GF-D8 (cell line): ENCODE results near the gene SHROOM3.

Experiments
- DNase-seq: peaks from one replicate; lab custom pipeline; 2025; lab: John Stamatoyannopoulos, UW

Gene SHROOM3

DNA sequence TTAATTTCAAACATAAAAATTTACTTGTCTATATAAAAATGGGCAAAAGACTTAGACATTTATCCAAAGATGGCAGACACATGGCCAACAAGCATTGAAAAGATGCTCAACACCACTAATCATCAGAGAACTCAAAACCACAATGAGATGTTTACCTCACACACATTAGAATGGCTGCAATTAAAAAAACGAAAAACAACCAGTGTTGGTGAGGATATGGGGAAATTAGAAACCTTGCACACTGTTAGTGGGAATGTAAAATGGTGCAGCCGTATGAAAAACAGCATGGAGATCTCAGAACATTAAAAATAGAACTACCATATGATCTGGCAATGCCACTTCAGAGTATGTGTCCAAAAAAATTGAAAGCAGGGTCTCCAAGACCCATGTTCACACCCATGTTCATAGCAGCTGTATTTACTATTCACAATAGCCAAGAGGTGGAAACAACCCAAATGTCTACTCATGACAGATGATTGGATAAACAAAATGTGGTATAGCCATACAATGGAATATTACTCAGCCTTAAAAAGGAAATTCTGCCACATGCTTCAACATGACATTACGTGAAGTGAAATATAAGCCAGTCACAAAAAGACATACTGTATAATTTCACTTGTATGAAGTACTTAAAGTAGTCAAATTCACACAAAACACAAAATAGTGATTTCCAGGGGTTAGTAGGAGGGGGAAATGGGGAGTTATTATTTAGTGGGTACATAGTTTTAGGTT is 316.7 kb downstream of the SHROOM3 start:
- no peak for DNase-seq

DNA sequence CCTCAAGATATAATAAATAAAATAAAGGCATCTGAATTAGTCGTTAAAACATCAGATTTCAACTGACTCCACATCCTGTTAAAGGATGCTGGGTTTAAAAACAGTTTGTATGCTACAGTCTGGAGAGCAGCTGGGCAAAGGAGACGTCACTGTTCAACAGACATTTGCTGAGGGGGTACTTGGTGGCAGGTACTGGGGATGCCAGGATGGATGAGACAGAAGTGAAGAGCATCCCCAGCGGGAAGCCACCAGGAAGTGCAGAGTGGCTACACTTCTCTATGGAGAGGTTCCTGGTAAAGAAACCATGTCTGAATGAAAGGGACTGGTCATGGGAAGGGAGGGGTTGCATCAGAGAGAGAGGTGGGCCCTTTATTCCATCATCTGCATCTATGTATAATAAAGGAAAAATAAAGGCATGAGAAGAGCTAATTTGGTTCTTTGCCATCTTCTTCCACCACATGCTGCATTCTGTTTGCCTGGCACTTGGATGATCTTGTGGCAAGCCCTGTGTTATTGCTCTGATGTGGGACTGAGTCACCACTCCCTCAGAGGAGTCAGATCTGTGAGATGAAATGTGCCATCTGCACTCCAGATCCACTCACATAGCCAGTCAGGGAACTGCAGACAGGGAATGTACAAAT is 318.0 kb downstream of the SHROOM3 start:
- DNase-seq, result no peak

DNA sequence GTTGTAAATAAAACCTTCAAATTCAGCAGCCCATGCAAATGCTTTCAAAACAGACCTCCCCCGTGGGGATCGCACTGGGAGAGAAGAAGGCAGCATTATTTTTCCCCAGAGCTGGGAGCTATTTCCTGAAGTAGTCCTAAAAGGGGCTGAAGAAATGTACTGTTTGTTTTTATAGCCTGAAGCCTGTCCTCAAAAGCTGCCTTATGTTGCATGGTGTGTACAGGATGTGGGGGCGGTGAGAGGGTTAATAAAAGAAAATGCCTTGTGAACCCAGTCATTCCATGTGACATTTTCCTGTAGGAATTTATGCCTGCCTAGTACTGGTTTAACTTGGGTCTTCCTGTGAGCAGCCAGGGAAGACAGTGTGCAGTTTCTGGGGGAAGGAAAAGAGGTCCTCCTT is 318.8 kb downstream of the SHROOM3 start:
- no peak for DNase-seq

DNA sequence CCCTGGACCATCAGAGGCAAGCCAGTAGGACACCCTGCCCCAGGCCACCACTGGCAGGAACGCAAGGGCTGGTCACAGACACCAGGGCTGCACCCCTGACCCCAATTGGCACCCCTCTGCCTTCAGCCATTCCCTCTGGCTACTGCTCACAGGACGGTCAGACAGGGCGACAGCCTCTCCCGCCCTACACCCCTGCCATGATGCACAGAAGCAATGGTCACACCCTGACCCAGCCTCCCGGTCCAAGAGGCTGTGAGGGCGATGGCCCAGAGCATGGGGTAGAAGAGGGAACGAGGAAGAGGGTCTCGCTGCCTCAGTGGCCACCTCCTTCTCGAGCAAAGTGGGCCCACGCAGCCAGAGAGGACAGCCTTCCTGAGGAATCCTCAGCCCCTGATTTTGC is 319.4 kb downstream of the SHROOM3 start:
- no peak for DNase-seq

DNA sequence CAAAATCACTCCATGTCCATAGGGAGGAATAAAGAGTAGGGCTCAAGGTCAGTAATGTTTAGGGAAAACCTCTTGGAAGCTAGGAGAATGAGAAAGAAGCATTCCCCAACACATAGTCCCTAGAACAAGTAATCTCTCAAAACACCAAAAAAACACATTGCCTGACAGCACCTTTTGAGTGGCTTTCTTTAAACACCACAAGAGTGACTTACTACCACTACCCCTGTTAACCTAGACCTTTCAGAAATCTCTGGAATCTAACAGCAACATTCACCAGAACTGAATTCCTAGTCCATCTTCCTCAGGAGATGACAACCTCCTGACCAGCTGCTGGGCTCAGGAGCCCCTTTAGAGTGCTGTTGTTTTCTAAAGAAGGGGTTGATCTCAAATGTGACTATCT is 320.7 kb downstream of the SHROOM3 start:
- no peak for DNase-seq

DNA sequence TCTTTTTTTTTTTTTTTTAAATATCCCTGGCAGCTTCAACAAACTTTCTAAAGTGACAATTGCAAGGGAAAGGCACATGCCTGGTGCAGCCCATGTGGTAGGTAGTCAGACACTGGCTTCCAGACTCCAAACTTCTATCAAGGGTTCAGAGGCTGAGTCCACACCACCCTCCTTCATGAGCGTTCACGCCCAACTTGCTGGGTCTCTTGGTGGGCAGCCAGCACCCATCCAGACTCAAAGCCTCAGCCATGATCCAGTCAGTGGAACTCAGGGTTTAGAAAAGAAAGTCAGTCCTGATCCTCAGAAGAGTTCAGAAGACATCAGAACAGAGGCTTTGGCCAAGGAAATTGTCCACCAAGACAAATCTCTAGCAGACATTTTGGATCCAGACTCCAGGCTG is 321.4 kb downstream of the SHROOM3 start:
- DNase-seq, result no peak

DNA sequence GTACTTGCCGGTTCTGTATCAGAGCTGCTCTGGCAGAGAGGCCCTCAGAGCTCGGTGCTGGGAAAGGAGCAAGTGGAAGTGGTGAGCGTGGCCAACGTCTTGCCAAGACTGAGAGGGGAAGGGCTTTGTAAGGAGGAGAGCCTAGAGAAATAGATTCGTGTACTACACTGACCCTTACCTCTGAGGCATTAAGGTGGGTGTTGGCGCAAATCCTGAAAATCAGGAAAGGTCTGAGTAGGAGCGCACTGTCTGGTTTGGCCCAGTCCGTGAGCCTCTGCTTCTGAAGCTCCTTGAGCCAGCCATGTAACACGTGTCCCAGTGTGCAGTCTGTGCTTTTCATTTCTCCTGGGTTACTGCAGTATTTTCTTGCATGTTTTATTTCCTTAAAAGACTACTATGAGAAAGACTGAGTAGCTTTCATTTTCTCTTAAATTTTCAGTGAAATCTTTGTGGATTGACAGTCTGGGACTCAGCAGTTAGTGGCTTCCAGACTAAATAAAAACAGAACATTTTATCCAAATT is 322.4 kb downstream of the SHROOM3 start:
- DNase-seq, result no peak

DNA sequence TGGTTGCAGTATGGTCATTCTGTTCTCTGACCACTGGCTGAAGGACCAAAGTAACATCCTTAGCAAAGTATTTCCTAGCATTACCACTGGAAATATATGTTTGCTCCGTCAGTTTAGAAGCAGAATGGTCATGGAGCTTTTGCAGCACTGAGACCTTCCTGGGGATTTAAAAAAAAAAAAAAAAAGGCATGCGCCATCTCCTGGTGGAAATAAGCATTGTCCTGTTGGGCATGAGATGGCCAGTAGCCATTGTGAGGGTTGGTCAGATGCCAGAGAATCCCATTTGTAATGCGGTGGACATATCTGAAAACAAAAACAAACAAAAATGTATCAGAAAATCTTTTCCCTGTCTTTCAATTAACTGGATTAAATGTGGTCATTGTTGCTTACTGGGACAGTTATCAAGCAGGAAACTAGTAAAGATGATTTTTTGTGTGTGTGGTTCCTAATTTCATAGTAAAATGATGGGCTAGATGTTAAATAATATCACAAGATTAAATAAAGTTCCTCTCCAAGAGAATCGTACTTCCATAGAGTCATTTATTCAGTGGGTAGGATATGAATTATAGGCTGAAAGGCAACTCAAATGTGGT is 323.4 kb downstream of the SHROOM3 start:
- DNase-seq, result no peak

DNA sequence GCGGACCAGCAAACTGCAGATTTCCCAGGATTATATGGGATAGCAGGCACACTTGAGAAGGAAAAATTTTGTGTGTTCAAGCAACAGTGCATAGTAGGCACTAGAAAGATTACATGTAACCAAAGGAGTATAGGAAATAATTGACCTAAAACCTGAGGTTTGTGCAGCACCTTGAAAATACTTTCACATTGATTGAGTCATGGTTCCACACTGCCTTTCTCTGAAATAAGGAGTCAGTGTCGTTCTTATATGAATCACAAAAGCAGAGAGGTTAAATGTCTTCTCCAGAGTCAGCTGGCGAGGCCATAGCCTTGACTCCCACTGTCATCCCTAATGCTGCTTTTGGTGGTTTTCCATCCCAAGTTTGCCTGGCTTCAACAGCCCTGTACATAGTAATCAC is 324.0 kb downstream of the SHROOM3 start:
- DNase-seq, result no peak

DNA sequence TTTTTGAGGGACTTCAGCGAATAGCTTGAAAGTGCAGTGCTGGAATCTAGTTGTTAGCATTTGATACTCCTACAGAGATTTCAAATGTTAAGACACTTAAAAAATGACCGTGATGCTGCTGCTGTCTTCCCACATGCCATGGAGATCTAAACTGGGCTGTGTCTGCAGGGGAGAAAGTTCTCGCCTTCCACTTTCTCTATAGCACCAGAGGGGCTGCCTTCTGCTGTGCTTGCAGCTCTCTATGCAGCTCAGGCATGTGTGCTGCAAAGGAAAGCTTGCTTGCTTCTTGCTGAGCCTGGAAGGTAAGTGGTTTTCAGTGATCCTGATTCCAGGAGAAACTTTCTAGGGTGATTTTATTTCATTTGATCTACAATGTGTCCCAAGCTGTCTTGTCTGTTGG is 325.2 kb downstream of the SHROOM3 start:
- no peak for DNase-seq

DNA sequence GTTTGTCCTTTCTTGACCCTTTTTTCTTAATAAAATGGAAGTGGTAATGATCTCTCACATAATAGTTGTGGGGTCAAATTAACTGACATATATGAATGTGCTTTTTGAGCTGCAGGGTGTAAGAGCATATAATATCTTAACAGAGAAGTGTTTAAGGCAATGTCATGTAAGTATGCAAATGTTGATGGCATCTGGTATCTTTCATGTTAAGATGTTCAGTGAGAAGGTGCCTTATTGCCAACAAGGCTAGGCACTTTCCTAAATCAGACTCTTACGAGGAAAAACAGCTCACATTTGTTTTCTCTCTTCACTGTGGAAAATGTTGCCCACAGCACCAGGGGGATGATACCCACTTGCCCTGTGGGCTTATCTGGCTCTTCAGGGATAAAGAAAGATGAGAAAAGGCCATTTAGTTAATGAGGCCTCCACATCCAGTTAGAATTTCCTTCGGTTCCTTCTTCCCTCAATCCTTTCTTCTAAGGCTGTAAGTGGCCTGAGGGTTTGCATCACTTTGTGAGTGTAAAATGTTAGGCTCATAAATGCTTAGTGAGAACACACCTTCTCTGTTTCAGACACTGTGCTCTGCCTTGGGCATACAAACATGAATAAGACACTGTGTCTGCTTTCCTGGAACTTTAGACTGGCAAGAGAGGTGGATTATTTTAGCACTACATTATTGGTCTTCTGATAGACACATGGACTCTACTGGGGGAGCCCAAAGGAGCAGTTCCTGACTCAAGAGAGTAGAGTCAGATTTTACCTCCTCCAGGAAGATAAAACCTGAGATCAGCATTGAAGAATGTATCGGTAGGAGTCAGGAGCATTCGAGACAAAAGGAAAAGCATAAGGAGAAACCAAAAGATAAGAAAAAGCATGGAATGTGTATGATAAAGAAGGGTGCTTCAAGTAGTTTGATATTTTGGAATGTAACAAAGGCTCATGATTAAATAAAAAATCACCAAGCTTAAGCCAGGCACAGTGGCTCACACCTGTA is 327.4 kb downstream of the SHROOM3 start:
- no peak for DNase-seq

DNA sequence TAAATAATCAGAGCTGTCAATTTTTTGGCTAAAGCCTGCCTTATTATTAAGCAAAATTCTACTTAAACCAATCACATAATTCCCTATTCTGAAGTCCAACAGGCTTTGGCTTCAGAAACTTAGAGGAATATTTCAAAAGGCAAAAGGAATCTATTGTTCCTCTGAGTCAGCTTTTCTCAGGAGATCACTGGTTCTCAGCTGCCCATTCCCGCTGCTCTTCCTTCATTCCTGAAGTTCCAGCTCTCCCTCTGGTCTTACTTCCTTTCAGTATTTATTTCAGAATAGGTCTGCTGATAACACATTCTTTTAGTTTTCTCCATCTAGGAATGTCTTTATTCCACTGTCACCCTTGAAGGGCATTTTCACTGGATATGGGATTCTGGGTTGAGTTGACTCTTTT is 329.2 kb downstream of the SHROOM3 start:
- no peak for DNase-seq

DNA sequence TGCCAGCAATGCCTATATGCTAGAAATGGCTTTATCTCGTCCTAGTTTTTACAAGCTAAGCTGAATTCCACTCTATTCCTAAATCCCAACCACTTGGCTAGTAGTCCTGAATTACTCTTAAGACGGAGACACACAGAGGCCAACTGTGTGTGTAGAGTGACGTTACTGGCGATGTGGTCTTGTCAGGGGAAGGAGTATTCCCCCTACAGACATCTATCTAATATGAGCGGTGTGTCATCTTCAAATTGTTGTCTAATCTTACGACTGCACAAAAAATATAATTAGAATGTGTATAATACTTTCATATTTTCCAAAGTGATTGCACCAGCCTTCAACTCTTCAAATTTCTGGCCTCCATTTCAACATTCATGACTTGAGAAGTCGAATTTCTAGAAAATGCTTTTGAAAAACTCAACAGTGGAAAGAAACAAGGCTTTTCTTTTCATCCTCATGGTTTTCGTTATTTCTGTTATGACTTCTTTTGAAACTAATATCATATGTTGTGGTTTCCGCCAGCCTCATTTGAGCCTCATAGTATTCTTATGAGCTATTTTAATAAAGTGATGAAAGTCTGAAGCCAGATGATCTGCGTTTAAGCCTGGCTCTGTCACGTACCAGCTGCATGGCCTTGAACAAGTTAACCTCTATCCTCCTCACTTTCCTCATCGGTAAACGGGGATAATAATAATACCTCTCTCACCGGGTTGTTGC is 330.6 kb downstream of the SHROOM3 start:
- DNase-seq, result no peak

DNA sequence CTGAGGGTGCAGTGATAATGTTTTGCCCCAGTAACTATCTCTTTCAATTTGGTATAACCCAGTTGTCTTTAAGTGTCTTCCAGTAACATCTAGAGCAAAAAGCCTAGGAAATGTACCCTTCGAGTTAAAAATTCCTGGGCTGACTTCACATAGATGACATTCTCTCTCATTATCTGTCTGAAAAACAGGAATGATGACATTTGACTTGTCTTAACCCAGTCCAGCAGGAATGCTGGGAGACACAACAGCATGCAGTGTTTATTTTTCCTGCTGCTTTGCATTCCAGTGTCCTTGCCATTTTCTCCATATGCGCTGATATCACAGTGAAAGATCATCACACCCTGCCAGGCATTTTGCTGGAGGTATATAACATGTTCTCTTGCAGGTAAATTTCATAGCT is 333.0 kb downstream of the SHROOM3 start:
- DNase-seq, result no peak

DNA sequence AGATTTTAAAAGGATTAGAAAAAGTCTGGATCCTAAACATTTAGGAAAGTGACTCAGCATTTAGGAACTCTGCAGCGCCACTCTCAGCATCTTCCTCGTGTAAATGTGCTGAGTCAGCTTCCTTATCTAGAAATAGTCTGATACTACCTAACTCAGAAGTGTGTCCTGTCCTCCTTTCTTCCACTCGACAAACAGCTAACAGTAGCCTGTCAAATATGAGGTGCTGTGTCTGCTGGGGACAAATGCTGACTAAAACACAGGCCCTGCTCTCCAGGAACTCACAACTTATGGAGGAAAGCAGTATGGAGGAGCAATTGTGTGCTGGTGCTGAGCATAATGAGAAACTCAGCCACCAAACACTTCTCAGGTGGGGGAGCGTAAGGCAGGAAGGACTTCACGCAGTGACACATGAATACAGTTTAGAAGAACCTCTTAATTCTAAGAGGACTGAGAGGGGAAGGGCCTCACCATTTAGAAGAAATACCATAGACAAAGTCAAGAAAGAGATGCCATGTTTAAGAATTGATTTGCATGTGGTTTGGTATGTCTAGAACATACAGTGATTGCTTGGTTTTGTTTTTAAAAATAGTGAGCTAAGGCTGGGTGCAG is 337.6 kb downstream of the SHROOM3 start:
- no peak for DNase-seq

DNA sequence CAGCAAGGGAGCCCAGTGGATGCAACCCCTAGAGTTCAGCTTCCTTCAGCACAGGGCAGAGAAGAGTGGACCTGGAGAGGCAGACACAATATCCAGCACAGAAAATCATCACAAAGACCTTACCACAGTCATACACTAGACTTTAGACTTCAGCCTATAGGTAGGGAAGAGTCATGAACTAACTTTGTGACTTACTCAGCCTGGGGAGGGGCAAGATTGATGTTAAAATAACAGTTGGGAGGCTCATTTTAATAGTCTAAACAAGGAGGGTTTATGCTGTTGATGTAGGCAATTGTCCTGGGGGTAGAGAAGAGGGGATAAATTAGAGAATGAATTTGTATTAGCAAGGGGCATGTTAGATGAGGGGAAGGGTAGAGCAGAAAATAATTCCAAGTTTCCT is 338.7 kb downstream of the SHROOM3 start:
- DNase-seq, result no peak

DNA sequence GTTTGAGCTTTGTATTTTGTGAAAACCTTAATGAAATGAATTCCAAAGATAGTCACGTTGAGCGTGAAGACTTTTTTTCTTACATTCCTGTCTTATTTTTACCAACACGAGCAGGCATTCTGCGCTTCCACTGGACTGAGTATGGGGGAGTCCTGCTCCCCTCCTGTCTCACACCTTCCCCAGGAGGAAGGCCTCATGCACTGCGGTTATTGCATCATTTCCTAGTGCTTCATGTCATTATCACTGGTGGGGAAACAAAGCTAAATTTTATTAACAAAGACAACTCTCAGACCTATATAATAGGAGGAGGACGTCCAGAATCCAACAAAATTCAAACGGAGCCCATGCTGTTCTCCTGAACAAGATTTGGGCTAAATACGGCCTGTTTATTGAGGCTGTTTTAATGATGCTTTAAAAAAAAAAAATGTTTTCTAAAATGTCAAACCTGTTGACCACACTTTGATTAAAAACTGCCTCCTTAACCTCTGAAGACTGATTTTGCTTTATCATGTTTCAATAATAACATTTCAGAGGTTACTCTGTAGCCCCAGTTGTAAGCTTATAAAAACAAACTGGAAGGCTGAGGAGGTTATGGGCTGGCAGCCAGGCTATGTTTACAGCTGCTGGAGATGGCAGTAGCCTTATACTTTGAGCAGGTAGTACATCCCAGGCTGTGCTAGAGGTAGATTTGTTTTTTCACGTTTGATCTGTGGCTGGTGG is 344.9 kb downstream of the SHROOM3 start:
- DNase-seq, result no peak

DNA sequence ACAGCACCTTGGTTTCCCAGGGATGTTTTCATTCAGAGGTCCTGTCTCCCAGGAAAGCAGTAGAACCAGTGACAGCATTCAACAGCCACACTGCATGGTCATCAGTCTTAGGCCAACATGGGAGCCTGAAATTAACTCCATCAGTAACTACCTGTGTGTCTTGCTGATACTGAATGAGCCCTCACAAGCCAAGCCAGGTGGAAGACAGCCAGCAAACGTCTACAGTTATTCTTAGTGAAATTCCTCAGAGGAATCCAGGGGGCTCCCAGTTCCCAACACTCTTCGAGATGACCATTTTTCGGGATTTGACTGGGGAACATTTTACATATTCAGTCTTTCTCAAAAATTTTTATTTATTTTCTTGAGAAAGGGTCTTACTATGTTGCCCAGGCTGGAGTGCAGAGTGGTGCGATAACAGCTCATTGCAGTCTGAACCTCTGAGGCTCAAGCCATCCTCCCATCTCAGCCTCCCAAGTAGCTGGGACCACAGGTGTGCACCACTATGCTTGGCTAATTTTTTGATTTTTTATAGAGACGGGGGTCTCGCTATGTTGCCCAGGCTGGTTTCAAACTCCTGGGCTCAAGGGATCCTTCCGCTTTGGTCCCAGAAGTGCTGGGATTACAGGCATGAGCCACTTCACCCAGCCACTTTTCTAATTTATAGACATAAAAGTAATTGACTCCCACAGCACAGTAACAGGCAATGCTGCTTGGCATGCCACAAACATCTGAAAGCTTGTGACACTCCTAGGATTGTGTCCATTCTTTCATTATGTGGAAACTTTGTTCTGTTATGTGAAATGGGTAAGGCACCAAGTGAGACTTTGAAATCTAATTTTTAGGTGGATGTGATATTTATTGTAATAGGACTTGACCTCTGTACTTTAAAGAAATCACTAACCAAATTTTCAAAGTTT is 346.0 kb downstream of the SHROOM3 start:
- DNase-seq, result no peak
